Measurements from ENCODE around the gene KLHDC2.

DNA sequence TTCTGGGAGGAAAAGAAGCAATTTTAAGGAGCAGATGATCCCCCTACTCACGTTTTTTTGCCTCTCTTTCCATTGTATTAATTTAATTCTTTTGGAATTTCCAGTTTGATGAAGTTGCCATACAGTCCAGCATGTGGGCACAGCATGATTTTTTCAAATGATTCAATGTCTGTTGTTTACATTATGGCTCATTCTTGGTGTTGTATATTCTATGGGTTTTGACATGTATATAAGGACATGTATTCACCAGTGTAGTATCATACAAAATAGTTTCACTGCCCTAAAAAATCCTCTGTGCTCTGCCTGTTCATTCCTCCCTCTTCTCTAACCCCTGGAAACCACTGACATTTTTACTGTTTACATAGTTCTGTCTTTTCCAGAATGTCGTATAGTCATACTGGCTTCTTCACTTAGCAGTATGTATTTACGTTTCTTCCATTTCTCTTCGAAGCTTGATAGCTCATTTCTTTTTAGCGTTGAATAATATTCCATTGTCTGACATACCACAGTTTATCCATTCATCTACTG, 13.3 kb upstream of the KLHDC2 start:
- TF ChIP-seq GATA2 (IDR thresholded peaks at IDR 0.05; ENCODE audit: low read depth, low read length) (no peak), GATA3 (IDR thresholded peaks at IDR 0.05; ENCODE audit: low read depth, low read length) (no peak)
